ENCODE data around the gene AP1AR.
"Not testable (repeated sequence)": the region's sequence is repeated elsewhere in the genome, so short reads cannot be mapped to it uniquely, and the experiment has no call there.

The AP1AR gene

GRCh38 chr4:112279025-112279881, 47.7 kb downstream of the AP1AR start:
- peaks cover 53% of the 10 kb centered on the region for H3K36me3 Mint-ChIP-seq
- H3K9me3 Mint-ChIP-seq: peaks cover 7% of the 10 kb centered on the region
- no peak overlapping the region for H3K27ac Mint-ChIP-seq
- H3K4me3 Mint-ChIP-seq: no peak overlapping the region
- DNase-seq: no peak
- CTCF ChIA-PET: interaction anchor here (0.8 to 1.5 kb wide), 3 partner anchors 30 to 245 kb away, joined by 3 to 5 read pairs (median 3); no protein-coding TSS in a partner anchor
- no peaks in the 10 kb centered on the region for H3K27me3 Mint-ChIP-seq
- H3K4me1 Mint-ChIP-seq: peaks cover 57% of the 10 kb centered on the region

- Mint-ChIP-seq H3K9me3 (peaks cover 7% of the 10 kb centered on the region), H3K4me1 (peaks cover 60% of the 10 kb centered on the region), H3K27ac (no peak overlapping the region), H3K27me3 (no peaks in the 10 kb centered on the region), H3K36me3 (peaks cover 50% of the 10 kb centered on the region), H3K4me3 (no peak overlapping the region)
- no peak for DNase-seq
- CTCF ChIA-PET: interaction anchor here (0.7 to 1.5 kb wide), 4 partner anchors 21 to 245 kb away, joined by 3 to 5 read pairs (median 3); no protein-coding TSS in a partner anchor
These were observed 48.3 kb downstream of the AP1AR start for GRCh38 chr4:112279882-112280315.

- peak overlapping the region; percentile 33 for H3K27ac Mint-ChIP-seq
- peaks cover 57% of the 10 kb centered on the region for H3K4me1 Mint-ChIP-seq
- no peaks in the 10 kb centered on the region for H3K27me3 Mint-ChIP-seq
- H3K9me3 Mint-ChIP-seq: peaks cover 7% of the 10 kb centered on the region
- H3K36me3 Mint-ChIP-seq: peaks cover 46% of the 10 kb centered on the region
- CTCF ChIA-PET: interaction anchor here (0.7 to 1.5 kb wide), 5 partner anchors 13 to 181 kb away, joined by 3 to 5 read pairs (median 3); no protein-coding TSS in a partner anchor
- DNase-seq: no peak
- H3K4me3 Mint-ChIP-seq: no peak overlapping the region
These were observed 48.9 kb downstream of the AP1AR start for GRCh38 chr4:112280386-112281056.

- H3K36me3 Mint-ChIP-seq: peaks cover 38% of the 10 kb centered on the region
- DNase-seq, H3K27me3 Mint-ChIP-seq, H3K4me3 Mint-ChIP-seq, H3K9me3 Mint-ChIP-seq, H3K27ac Mint-ChIP-seq: not testable (repeated sequence)
- CTCF ChIA-PET: interaction anchor here (1.4 kb wide), 1 partner anchor 15 kb away, joined by 4 read pairs; no protein-coding TSS in a partner anchor
- peaks cover 66% of the 10 kb centered on the region for H3K4me1 Mint-ChIP-seq
These were observed 50.4 kb downstream of the AP1AR start for GRCh38 chr4:112281895-112282398.

GRCh38 chr4:112282860-112283667, 51.5 kb downstream of the AP1AR start:
- H3K4me1 Mint-ChIP-seq: peaks cover 76% of the 10 kb centered on the region
- H3K9me3 Mint-ChIP-seq: peaks cover 7% of the 10 kb centered on the region

GRCh38 chr4:112284166-112284565, 52.6 kb downstream of the AP1AR start:
- Mint-ChIP-seq H3K36me3 (peaks cover 32% of the 10 kb centered on the region), H3K27ac (peak overlapping the region; percentile 95), H3K9me3 (peaks cover 7% of the 10 kb centered on the region), H3K4me1 (peaks cover 81% of the 10 kb centered on the region), H3K4me3 (peak overlapping the region; percentile 91), H3K27me3 (no peaks in the 10 kb centered on the region)
- CTCF ChIA-PET: interaction anchor here (0.9 to 1.4 kb wide), 3 partner anchors 13 to 38 kb away, joined by 3 to 4 read pairs (median 4); partner anchors contain the start of gene ALPK1
- no peak for DNase-seq

More at GRCh38 chr4:112282860-112283667, 51.5 kb downstream of the AP1AR start:
- CTCF ChIA-PET: interaction anchor here (0.9 to 1.5 kb wide), 4 partner anchors 14 to 40 kb away, joined by 3 to 5 read pairs (median 4); partner anchors contain the start of gene ALPK1
- no peak overlapping the region for H3K27ac Mint-ChIP-seq
- H3K27me3 Mint-ChIP-seq: no peaks in the 10 kb centered on the region
- peaks cover 34% of the 10 kb centered on the region for H3K36me3 Mint-ChIP-seq
- no peak for DNase-seq
- H3K4me3 Mint-ChIP-seq: peak overlapping the region; percentile 91

- Mint-ChIP-seq H3K36me3 (peaks cover 32% of the 10 kb centered on the region), H3K4me1 (peaks cover 82% of the 10 kb centered on the region), H3K27me3 (no peaks in the 10 kb centered on the region), H3K9me3 (peaks cover 7% of the 10 kb centered on the region), H3K4me3 (peak overlapping the region; percentile 91), H3K27ac (peak overlapping the region; percentile 95)
- peak; percentile 35 for DNase-seq
- CTCF ChIA-PET: interaction anchor here (0.6 to 3.2 kb wide), 3 partner anchors 17 to 336 kb away, joined by 3 to 14 read pairs (median 4); no protein-coding TSS in a partner anchor
These were observed 53.2 kb downstream of the AP1AR start for GRCh38 chr4:112284662-112285411.

GRCh38 chr4:112287258-112287989, 55.8 kb downstream of the AP1AR start:
- Mint-ChIP-seq H3K9me3 (peaks cover under 1% of the 10 kb centered on the region), H3K4me1 (peaks cover 57% of the 10 kb centered on the region), H3K4me3 (peak overlapping the region; percentile 27), H3K27me3 (no peaks in the 10 kb centered on the region), H3K27ac (peak overlapping the region; percentile 90), H3K36me3 (peaks cover 19% of the 10 kb centered on the region)
- CTCF ChIA-PET: interaction anchor here (1.0 to 3.2 kb wide), 2 partner anchors 9 to 34 kb away, joined by 3 to 14 read pairs; no protein-coding TSS in a partner anchor
- DNase-seq: no peak

- Mint-ChIP-seq H3K27ac (peak overlapping the region; percentile 88), H3K36me3 (peaks cover 10% of the 10 kb centered on the region), H3K4me3 (peak overlapping the region; percentile 21), H3K4me1 (peaks cover 47% of the 10 kb centered on the region), H3K27me3 (no peaks in the 10 kb centered on the region), H3K9me3 (no peaks in the 10 kb centered on the region)
- DNase-seq: no peak
- CTCF ChIA-PET: interaction anchor here (1.3 kb wide), 1 partner anchor 169 kb away, joined by 3 read pairs; no protein-coding TSS in a partner anchor
These were observed 56.9 kb downstream of the AP1AR start for GRCh38 chr4:112288455-112288854.

- CTCF ChIA-PET: interaction anchor here (1.3 kb wide), 1 partner anchor 170 kb away, joined by 3 read pairs; no protein-coding TSS in a partner anchor
- H3K4me3 Mint-ChIP-seq: no peak overlapping the region
These were observed 58.0 kb downstream of the AP1AR start for GRCh38 chr4:112289407-112290253.

GRCh38 chr4:112290341-112290740, 58.8 kb downstream of the AP1AR start:
- Mint-ChIP-seq H3K4me1 (peaks cover 37% of the 10 kb centered on the region), H3K27ac (no peak overlapping the region), H3K4me3 (no peak overlapping the region), H3K27me3 (no peaks in the 10 kb centered on the region), H3K9me3 (no peaks in the 10 kb centered on the region), H3K36me3 (peaks cover 5% of the 10 kb centered on the region)
- CTCF ChIA-PET: no interaction called here
- no peak for DNase-seq

More at GRCh38 chr4:112289407-112290253, 58.0 kb downstream of the AP1AR start:
- Mint-ChIP-seq H3K9me3 (no peaks in the 10 kb centered on the region), H3K27ac (peak overlapping the region; percentile 67), H3K27me3 (no peaks in the 10 kb centered on the region), H3K36me3 (peaks cover 5% of the 10 kb centered on the region), H3K4me1 (peaks cover 37% of the 10 kb centered on the region)
- no peak for DNase-seq
